Urothelium cell line (cell line): Measurements from ENCODE around the gene CD3D.
A peak's percentile ranks its signal among the peaks of the same experiment; 100 is the strongest.
"Not testable (repeated sequence)": the region's sequence is repeated elsewhere in the genome, so short reads cannot be mapped to it uniquely, and the experiment has no call there.

Experiments used
- DNase-seq: peaks from one replicate; pipeline ENCODE4 v3.0.0; 2011; ENCODE audit warnings: low spot score, mixed read lengths
- FAIRE-seq: peaks from 2 replicates; lab custom pipeline; 2011; peaks lifted over from hg19 to GRCh38; lab: Jason Lieb, UNC

The CD3D gene

GRCh38 chr11:118340449-118340848, 2.1 kb downstream of the CD3D start:
- FAIRE-seq = no peak

DNA sequence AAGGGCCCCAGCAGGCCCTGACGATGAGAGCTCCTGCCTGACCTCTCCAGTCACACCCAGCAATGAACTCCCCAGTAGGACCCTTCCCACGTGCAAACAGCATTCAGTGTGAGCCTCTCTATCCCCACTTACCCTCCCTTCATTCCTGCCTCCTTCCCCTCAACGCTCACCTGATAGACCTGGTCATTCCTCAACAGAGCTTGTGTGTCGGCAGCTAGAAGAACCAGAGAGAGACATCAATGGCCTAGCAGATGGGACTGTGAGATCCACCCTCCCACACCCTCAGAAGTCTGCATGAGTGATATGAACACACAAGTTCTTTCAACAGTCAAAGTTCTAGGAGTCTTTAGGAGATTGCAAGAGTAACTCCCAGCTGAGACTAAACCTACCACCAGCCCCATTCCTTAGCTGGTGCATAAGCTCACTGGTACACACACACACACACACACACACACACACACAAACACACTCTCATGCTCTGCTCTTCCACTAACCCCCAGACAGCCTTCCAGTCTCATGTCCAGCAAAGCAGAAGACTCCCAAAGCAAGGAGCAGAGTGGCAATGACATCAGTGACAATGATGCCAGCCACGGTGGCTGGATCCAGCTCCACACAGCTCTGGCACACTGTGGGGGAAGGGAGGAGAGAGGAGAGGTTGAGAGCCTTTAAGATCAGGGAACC, 3.1 kb downstream of the CD3D start:
- FAIRE-seq = no peak

More at GRCh38 chr11:118340449-118340848, 2.1 kb downstream of the CD3D start:
- no peak for DNase-seq

GRCh38 chr11:118338637-118339061, 3.9 kb downstream of the CD3D start:
- DNase-seq (no peak), FAIRE-seq (no peak)

More for the DNA sequence above, 3.1 kb downstream of the CD3D start:
- DNase-seq = no peak

DNA sequence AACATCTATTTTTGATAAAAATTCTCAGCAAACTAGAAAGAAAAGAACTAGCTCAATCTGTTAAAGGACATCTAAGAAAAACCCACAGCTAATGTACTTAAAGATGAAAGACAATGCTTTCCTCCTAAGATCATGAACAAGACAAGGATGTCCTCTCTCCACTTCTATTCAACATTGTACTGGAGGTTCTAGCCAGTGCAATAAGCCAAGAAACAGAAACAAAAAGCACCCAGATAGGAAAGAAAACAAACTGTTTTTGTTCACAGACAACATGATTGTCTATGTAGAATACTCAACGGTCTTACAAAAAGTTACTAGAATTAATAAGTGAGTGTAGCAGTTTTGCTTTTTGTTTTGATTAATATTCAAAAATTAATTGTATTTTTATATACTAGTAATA, 7.8 kb downstream of the CD3D start:
- no peak for DNase-seq
- no peak for FAIRE-seq

DNA sequence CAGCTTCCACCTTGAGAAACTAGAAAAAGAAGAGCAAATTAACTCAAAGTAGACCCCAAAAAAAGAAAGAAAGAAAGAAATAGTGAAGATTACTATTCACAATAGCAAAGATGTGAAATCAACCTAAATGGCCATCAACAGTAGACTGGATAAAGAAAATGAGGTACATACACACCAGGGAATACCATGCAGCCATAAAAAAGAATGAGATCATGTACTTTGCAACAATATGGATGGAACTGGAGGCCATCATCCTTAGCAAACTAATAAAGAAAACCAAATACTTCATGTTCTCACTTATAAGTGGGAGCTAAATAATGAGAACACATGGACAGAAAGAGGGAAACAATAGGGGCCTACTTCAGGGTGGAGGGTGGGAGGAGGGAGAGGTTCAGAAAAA, 13.8 kb downstream of the CD3D start:
- DNase-seq (no peak), FAIRE-seq (no peak)

GRCh38 chr11:118325283-118325682, 17.2 kb downstream of the CD3D start:
- FAIRE-seq = no peak
- no peak for DNase-seq

GRCh38 chr11:118322721-118323120, 19.8 kb downstream of the CD3D start:
- FAIRE-seq (no peak), DNase-seq (no peak)

DNA sequence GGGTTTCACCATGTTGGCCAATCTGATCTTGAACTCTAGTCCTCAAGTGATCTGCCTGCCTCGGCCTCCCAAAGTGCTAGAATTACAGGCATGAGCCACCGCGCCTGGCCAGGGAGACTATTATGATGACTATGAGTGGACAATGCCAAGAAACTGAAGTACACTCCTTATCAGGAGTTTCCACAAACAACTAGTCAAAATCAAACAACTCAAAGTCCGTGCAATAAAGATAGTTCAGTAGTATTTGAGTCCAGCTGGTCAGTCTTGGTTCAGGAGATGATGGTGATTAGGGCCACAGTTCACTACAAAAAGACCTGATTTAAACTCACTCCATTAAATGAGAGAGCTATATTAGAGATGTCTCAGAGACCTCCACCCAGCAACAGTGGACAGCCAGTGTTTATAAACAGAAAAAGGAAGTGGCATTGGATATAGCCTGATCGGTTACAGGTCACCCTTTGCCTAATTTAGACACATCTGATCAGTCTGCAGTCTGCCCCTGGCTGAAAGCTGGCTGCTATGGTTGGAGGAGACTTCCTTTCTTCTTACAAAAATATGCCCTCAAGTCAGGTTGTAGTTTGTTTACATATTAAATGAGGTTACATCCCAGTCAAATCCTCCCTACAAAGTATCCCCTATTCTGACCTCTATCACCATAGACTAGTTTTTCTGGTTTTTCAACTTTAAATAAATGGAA, 21.0 kb downstream of the CD3D start:
- FAIRE-seq (no peak), DNase-seq (no peak)

DNA sequence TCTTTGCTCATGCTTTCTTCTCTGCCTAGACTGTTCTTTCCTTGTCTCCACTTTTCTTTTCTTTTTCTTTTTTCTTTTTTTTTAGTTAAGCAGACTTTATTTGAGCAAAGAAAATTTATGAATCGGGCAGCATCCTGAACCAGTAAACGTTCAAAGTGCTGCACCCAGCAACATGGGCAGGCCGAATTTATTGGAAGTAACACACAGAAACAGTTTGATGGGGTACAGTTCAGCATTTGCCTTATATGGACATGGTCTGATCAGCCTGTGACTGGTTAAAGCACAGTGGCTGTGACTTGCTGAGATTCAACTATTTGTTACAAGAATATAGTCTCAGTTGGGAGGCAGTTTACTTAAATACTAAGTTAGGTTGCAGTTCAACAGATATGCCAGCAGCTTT, 22.0 kb downstream of the CD3D start:
- DNase-seq = no peak
- no peak for FAIRE-seq

GRCh38 chr11:118319337-118319707, 23.2 kb downstream of the CD3D start:
- DNase-seq = no peak
- FAIRE-seq = no peak

DNA sequence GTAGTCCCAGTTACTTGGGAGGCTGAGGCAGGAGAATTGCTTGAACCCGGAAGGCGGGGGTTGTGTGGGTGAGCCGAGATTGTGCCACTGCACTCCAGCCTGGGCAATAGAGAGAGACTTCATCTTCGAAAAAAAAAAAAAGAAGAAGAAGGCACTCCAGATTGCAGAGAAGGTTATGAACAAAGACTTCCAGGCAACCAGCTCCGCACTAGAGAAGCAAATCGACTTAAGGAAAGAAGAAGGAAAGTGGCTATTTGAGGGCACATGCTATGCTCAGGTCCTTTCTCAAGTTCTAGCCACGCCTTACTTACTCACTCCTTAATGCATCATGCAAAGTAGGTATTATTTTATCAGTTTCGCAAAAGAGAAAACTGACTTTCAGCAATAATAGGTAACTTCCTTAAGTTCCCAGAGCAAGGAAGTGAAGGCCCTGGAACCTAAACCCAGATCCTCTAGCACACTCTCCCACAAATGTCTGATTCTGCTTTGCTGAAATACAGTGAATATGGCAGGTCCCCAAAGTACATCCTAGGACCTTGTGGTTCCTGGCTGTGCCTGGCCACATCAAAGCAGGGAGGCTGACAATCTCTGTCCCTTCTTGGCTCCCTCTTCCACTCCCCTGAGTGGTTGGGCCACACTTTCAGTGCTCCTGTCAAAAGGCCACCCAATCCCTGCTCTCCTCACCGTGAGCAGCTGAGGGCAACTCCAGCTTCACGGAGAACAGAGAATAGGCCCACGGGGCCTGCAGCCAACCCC, 23.7 kb downstream of the CD3D start:
- FAIRE-seq = no peak
- no peak for DNase-seq

GRCh38 chr11:118318124-118318523, 24.4 kb downstream of the CD3D start:
- no peak for FAIRE-seq
- DNase-seq = no peak

DNA sequence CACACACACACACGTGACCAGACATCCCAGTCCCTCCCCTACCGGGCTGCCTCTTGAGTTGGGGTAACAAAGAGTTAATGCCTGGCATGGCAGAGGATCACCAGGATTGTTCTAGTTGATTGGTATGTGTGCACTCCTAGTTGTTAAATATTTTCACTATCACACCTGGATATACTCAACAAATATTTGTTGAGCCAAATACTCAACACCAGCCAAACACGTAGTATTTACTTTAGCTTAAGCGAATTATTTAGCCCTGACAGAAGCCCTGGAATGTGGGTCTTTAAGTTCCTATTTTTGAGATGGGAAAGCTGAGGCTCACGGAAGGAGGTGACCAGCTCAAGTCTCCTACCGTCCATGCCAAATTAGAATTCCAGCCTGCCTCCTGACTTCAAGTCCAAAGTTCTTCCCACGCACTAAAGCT, 27.5 kb downstream of the CD3D start:
- DNase-seq = no peak
- FAIRE-seq = no peak

DNA sequence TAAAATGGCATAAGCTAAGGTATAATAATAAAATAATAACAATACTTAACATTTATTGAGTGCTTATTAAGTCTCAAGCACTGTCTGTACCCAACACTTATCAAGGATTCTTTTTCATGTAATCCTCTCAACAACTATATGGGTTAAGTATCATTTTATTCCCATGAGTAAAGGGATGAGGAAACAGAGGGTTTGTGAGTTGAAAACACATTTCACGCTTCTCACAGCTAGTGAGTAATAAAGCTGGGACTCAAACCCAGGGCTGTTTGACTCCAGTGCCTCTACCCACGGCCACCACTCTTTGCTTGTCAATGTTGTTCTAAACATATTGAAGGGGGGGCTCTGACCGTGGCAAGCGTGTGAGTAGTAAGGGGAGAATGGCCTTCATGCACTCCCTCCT, 29.3 kb downstream of the CD3D start:
- no peak for DNase-seq
- FAIRE-seq = no peak

GRCh38 chr11:118312328-118312727, 30.2 kb downstream of the CD3D start:
- DNase-seq (no peak), FAIRE-seq (no peak)

DNA sequence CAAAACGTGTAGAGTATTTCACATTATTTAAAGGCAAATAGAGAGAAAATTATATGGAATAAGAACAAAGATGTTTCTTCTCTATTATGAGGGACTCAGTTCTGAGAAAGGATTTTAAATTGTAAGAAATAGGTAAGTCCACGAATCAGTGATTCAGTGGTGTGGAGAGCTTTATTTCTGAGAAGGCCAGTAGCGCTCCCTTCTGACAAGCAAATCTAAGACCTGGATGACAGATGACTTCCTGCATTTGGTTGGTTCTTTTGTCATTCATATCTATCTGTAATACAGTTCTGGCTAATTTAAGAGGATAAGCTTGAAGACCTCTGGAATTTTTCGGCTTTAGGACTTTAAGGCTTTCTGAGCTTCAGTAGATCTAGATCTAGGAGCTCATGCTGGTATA, 31.0 kb downstream of the CD3D start:
- DNase-seq (no peak), FAIRE-seq (no peak)

- no peak for FAIRE-seq
- no peak for DNase-seq
Observed at GRCh38 chr11:118310781-118311485, 31.6 kb downstream of the CD3D start.

DNA sequence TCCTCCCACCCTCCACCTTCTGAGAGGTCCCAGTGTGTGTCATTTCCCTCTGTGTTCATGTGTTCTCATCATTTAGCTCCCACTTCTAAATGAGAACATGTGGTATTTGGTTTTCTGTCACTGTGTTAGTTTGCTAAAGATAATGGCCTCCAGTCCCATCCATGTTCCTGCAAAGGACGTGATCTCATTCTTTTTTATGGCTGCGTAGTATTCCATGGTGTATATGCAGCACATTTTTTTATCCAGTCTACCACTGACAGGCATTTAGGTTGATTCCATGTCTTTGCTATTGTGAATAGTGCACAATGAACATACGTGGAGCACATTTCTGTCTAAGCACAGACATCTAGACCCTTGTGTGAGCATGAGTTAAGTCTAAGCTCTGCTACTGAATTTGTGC, 32.2 kb downstream of the CD3D start:
- no peak for FAIRE-seq
- no peak for DNase-seq

DNA sequence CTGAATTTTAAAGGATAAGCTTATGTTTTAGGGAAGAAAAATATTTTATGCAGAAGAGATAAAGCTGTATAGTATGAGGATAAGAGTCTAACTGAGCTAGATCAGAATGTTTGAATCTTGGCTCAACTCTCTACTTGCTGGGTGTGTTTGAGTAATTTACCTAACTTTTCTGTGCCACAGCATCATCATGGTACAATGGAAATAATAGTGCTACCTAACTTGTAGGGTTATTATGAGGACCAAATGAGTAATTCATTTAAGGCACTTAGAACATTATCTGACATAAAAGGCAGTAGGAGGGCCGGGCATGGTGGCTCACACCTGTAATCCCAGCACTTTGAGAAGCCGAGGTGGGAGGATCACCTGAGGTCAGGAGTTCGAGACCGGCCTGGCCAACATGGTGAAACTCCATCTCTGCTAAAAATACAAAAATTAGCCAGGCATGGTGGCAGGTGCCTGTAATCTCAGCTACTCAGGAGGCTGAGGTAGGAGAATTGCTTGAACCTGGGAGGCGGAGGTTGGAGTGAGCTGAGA, 33.4 kb downstream of the CD3D start:
- not testable (repeated sequence) for DNase-seq

DNA sequence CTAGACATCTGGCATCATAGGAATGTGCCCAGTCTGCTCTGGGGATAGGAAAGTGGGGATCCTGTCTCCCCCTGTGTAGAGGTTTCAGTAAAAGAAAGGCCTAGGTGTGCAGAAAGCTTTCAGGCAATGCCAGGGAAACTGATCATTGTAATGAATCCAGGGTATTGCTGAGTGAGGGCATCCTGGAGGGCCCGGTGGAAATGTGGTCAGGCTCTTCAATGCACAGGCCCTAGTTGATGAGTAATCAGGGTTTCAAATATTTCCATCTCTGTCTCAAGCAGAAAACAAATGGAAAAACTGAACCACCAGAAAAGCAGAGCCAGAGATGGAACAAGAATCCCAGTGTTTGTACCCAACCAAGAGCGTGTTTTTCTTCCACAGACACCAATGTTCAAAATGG, 35.9 kb downstream of the CD3D start:
- peak; percentile 8 for DNase-seq
- no peak for FAIRE-seq

More for the DNA sequence above, 33.4 kb downstream of the CD3D start:
- not testable (repeated sequence) for FAIRE-seq

GRCh38 chr11:118305726-118306125, 36.8 kb downstream of the CD3D start:
- no peak for FAIRE-seq
- DNase-seq = no peak
